NCI-H2029 (cell line): ENCODE measurements around the gene SLC35A3.
"Not testable (repeated sequence)": the region's sequence is repeated elsewhere in the genome, so short reads cannot be mapped to it uniquely, and the experiment has no call there.

Experiments
- DNase-seq: peaks from one replicate; lab custom pipeline; 2025; lab: John Stamatoyannopoulos, UW

The SLC35A3 gene

GRCh38 chr1:100035214-100035613, 65.4 kb downstream of the SLC35A3 start:
- DNase-seq, result no peak

GRCh38 chr1:100036718-100037655, 67.2 kb downstream of the SLC35A3 start:
- DNase-seq, result no peak

GRCh38 chr1:100037656-100037926, 67.8 kb downstream of the SLC35A3 start:
- DNase-seq, result no peak

GRCh38 chr1:100037927-100038659, 68.3 kb downstream of the SLC35A3 start:
- DNase-seq, result peak; percentile 85

GRCh38 chr1:100038660-100039287, 69.0 kb downstream of the SLC35A3 start:
- DNase-seq, result peak; percentile 61

- no peak for DNase-seq
These were observed 69.8 kb downstream of the SLC35A3 start for GRCh38 chr1:100039591-100039990.

GRCh38 chr1:100045206-100045605, 75.4 kb downstream of the SLC35A3 start:
- no peak for DNase-seq

- not testable (repeated sequence) for DNase-seq
These were observed 77.5 kb downstream of the SLC35A3 start for GRCh38 chr1:100047235-100047708.

GRCh38 chr1:100050139-100050538, 80.3 kb downstream of the SLC35A3 start:
- DNase-seq, result no peak

- DNase-seq, result no peak
These were observed 81.6 kb downstream of the SLC35A3 start for GRCh38 chr1:100051401-100051800.

GRCh38 chr1:100051893-100052292, 82.1 kb downstream of the SLC35A3 start:
- no peak for DNase-seq

GRCh38 chr1:100053119-100053518, 83.3 kb downstream of the SLC35A3 start:
- DNase-seq, result no peak

- DNase-seq, result no peak
These were observed 83.9 kb downstream of the SLC35A3 start for GRCh38 chr1:100053727-100054126.

- no peak for DNase-seq
These were observed 91.9 kb downstream of the SLC35A3 start for GRCh38 chr1:100061681-100062080.

GRCh38 chr1:100065183-100065968, 95.6 kb downstream of the SLC35A3 start:
- DNase-seq, result peak; percentile 48

GRCh38 chr1:100065969-100066227, 96.1 kb downstream of the SLC35A3 start:
- DNase-seq, result peak; percentile 60

GRCh38 chr1:100070201-100070939, 100.6 kb downstream of the SLC35A3 start:
- DNase-seq, result no peak

GRCh38 chr1:100073531-100073930, 103.7 kb downstream of the SLC35A3 start:
- DNase-seq, result no peak

GRCh38 chr1:100074604-100075395, 105.0 kb downstream of the SLC35A3 start:
- no peak for DNase-seq

GRCh38 chr1:100075773-100076172, 106.0 kb downstream of the SLC35A3 start:
- no peak for DNase-seq

- no peak for DNase-seq
These were observed 106.5 kb downstream of the SLC35A3 start for GRCh38 chr1:100076319-100076718.
